Hepatic stellate cell (primary cell): ENCODE results near the gene SEL1L.
"Not testable (repeated sequence)": the region's sequence is repeated elsewhere in the genome, so short reads cannot be mapped to it uniquely, and the experiment has no call there.

ENCODE experiments used
- DNase-seq: peaks from one replicate; pipeline ENCODE4 v3.0.0; 2011; ENCODE audit warnings: low spot score

SEL1L gene

GRCh38 chr14:81525129-81525528 is 8.5 kb downstream of the SEL1L start:
- no peak for DNase-seq

DNA sequence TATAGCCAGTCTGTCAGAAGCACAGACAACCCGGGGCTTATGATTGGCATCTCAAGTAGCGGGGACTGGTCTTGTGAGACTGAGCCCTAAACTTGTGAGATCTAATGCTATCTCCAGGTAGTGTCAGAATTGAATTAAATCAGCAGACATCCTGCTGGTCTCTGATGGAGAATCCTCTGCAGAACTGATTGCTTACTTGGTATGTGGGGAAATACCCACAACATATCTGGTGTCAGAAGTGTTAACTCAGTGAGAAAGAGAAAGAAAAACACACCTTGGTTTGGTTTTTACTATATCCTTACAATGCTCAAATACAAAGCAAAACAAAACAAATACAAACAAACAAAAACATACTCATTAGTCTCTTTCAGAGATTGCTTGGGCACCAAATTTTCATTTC is 10.0 kb downstream of the SEL1L start:
- DNase-seq: no peak

- DNase-seq: no peak
These were observed 10.6 kb downstream of the SEL1L start for GRCh38 chr14:81523016-81523415.

DNA sequence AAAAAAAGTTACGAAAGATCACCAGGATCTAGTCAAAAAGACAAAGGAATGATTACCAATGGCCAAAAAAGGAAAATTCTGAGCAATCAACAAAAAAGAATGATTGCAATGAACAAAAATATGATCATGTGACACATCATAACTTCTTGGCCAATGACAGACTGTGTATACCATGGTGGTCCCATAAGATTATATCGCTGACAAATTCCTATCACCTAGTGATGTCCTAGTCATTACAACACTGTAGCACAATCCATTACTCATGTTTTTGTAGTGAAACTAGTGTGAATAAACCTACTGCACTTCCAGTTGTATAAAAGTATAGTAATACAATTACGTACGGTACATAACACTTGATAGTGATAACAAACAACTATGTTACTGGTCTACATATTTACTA is 12.3 kb downstream of the SEL1L start:
- no peak for DNase-seq

- DNase-seq: no peak
These were observed 14.2 kb downstream of the SEL1L start for GRCh38 chr14:81519200-81520011.

DNA sequence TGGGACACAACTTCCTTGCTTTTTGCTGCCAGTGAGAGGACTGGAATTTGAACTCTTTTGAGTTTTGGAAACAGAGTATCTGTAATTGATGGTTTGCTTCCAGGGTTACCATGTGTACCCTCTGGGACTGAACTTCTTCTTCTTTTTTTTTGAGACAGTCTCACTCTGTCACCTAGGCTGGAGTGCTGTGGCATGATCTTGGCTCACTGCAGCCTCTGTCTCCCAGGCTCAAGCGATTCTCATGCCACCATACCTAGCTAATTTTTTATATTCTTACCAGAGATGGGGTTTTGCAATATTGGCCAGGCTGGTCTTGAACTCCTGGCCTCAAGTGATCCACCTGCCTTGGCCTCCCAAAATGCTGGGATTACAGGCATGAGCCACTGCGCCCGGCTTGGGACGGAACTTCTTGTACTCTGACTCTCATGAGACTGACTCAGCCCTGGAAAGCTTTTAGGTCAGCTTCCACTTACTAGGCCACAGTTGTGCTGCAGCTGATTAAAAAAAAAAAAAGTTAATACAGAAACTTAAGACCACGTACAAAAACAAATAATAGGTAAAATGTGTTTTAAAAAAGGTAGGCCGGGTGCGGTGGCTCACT is 15.8 kb downstream of the SEL1L start:
- no peak for DNase-seq

GRCh38 chr14:81516986-81517797 is 16.5 kb downstream of the SEL1L start:
- DNase-seq: peak; percentile 49

DNA sequence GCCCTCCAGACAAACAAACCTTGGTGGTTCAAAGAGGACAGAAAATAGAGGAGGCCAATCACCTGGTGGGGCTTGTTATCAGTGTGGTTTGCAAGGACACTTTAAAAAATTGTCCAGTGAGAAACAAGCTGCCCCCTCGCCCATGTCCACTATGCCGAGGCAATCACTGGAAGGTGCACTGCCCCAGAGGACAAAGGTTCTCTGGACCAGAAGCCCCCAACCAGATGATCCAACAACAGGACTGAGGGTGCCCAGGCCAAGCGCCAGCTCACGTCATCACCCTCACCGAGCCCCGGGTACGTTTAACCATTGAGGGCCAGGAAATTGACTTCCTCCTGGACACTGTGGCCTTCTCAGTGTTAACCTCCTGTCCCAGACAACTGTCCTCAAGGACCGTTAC is 17.7 kb downstream of the SEL1L start:
- DNase-seq: not testable (repeated sequence)

DNA sequence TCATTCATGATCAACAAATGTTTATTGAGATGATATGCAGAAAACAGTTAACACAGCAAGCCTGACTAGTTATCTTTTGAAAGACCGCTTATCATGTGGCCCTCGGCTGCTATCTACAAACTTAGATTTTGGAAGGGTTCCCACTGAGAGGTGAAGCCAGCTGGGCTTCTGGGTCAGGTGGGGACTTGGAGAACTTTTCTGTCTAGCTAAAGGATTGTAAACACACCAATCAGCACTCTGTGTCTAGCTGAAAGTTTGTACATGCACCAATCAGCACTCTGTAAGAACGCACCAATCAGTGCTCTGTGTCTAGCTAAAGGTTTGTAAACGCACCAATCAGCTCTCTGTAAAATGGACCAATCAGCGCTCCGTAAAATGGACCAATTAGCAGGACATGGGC is 20.8 kb downstream of the SEL1L start:
- DNase-seq: not testable (repeated sequence)

GRCh38 chr14:81511111-81511904 is 22.3 kb downstream of the SEL1L start:
- DNase-seq: no peak

- DNase-seq: no peak
These were observed 23.7 kb downstream of the SEL1L start for GRCh38 chr14:81509838-81510452.

- no peak for DNase-seq
These were observed 24.3 kb downstream of the SEL1L start for GRCh38 chr14:81509321-81509720.

DNA sequence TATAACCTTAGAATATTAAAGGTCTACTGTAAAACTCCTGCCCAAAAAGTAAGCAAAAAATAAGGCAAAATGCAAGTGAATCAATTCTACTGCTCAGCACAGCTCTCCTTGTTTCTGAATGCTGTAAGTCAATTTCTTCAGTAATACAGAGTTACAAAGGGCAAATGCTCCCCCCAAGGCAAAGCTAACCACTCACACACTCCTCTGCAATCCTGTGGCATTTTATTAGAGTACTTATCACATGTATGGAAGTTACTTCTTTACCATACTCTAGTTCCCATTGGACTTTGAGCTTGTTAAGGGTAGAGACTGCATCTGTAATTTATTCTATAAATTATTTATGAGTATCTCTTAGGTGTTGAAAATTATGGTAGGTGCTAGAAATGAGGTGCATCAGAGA is 27.2 kb downstream of the SEL1L start:
- no peak for DNase-seq

DNA sequence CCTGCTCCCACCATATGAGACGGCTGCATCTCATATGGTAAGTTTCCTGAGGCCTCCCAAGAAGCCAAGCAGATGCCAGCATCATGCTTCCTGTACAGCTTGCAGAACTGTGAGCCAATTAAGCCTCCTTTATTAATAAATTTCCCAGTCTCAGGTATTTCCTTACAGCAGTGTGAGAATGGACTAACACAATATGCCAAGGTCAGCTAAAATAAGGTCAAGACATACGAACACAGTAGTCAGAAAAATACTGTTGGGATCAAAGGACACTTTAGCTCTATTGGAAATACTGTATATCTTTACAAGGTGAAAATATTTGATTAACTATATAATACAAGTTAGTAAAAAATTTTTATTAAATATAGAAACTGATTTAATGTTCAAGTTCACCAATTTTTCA is 28.8 kb downstream of the SEL1L start:
- DNase-seq: no peak

GRCh38 chr14:81485781-81486180 is 47.9 kb downstream of the SEL1L start:
- DNase-seq: no peak

DNA sequence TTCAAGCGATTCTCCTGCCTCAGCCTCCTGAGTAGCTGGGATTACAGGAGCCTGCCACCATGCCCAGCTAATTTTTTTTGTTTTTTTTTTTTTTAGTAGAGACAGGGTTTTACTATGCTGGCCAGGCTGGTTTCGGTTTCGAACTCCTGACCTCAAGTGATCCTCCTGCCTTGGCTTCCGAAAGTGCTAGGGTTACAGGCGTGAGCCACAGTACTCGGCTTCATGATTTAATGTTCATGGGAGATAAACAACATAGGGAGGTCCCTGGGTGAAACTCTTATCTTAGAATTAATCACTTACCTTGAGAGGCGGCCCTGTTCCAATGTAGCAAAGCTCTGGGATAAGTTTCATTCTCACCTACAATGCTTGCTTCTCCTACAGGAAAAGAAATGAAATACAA is 48.3 kb downstream of the SEL1L start:
- DNase-seq: no peak

- DNase-seq: no peak
These were observed 49.5 kb downstream of the SEL1L start for GRCh38 chr14:81484120-81484519.

GRCh38 chr14:81480741-81481140 is 52.9 kb downstream of the SEL1L start:
- no peak for DNase-seq

DNA sequence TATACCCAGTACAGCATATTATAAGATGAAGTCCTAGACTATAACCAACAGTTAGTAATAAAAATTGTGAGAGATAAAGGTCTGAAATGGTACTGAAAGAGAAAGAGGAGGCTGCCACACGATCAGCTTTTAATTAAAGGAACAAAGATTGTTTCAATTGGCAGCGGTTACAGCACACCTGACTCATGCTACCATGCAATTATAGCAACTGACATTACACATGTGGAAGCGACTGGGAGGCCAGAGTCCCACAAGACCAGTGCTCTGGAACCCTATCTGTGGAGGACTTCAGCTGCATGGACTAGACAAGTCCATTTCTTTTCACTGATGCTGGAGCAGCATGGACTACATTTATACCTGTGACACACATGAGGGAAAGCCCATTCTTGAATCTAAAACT is 55.2 kb downstream of the SEL1L start:
- DNase-seq: no peak

- DNase-seq: no peak
These were observed 56.8 kb downstream of the SEL1L start for GRCh38 chr14:81476816-81477215.

DNA sequence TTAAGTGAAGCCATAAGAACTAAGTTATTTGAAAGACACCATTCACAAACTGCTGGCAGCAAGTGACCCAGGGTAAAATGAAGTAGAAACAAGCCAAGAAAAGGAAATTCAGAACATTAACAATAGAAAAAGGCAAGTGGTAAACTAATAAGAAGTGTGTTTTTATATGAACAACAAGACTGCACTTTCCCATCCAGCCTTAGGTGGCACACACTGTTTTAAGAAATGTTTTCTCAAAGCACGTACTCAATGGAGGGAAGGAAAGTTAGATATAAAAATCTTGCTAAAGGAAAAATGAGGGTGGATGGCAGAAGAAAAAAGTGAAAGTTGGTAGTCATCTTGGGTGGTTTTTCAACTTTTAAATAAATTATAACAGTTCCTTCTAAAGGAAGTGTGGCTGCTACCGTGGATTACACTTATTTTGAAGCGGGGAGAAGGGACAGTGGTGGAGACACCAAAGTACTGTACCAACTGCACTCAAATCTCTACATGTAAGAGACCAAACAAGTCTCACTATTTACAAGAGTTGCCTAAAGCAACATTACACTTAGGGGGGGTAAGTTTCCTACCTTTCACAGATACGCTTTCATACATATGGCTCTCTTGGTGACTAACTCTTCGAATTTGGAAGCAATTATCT is 58.8 kb downstream of the SEL1L start:
- no peak for DNase-seq
